DND-41 (cell line): ENCODE data around the gene HTT-AS.

Source experiments
- EZH2 ChIP-seq: IDR thresholded peaks from 3 replicates; pipeline ENCODE4 v1.6.1; 2012; ENCODE audit warnings: borderline replicate concordance, low read depth, mild to moderate bottlenecking, moderate library complexity, low read length, inconsistent platforms; ENCODE audit not compliant: severe bottlenecking
- TF ChIP-seq, protein P1 (sequence below): IDR thresholded peaks from 2 replicates; pipeline ENCODE4 v1.5.1; 2012; ENCODE audit warnings: borderline replicate concordance, low read length, moderate library complexity, mild to moderate bottlenecking; ENCODE audit not compliant: poor library complexity, severe bottlenecking; ENCODE audit errors: extremely low read depth

DNA sequence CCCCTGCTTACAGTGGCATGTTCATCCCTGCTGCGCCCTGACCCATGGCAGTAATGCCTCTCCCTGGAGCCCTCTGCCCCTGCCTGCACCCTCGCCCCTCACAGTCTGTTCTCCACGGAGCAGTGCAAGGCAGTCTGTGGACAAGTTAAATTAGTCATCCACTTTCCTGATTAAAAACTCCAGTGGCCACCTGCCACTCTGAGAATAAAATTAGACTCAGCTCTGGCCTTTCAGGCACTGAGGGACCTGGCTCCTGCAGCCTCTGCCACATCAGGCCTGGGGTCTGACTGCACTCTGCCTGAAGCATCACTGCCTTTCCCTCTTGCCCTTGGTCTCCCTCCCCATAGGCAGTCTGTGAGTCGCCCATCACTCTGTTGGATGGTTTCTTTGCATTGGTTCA is 57.4 kb downstream of the HTT-AS start:
- TF ChIP-seq EZH2 = no peak
- TF ChIP-seq, protein P1, sequence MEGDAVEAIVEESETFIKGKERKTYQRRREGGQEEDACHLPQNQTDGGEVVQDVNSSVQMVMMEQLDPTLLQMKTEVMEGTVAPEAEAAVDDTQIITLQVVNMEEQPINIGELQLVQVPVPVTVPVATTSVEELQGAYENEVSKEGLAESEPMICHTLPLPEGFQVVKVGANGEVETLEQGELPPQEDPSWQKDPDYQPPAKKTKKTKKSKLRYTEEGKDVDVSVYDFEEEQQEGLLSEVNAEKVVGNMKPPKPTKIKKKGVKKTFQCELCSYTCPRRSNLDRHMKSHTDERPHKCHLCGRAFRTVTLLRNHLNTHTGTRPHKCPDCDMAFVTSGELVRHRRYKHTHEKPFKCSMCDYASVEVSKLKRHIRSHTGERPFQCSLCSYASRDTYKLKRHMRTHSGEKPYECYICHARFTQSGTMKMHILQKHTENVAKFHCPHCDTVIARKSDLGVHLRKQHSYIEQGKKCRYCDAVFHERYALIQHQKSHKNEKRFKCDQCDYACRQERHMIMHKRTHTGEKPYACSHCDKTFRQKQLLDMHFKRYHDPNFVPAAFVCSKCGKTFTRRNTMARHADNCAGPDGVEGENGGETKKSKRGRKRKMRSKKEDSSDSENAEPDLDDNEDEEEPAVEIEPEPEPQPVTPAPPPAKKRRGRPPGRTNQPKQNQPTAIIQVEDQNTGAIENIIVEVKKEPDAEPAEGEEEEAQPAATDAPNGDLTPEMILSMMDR = no peak
